NCI-H82 treated with DMSO at 0.1 percent for 48 hours (cell line): Measurements from ENCODE around the gene DHRS7.

Source experiments
- DNase-seq: peaks from one replicate; lab custom pipeline; 2025; ENCODE audit not compliant: unreplicated experiment; lab: John Stamatoyannopoulos, UW

DHRS7 gene

DNA sequence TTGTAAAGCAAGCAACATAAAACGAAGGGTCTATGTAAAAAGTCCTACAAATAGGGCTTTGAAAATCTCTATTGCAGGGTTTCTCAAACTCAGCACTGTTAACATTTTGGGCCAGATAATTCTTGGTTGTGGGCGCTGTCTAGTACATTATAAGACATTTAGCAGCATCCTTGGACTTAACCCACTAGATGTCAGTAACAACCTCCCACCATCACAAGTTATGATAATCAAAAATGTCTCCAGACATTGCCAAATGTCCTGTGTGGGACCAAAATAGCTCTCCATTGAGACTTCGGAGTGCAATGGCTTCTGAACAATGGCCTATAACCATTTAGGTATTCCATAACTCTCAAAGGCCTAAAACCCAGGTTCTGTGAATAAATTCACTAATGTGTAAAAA lies 22.9 kb upstream of the DHRS7 start:
- no peak for DNase-seq

DNA sequence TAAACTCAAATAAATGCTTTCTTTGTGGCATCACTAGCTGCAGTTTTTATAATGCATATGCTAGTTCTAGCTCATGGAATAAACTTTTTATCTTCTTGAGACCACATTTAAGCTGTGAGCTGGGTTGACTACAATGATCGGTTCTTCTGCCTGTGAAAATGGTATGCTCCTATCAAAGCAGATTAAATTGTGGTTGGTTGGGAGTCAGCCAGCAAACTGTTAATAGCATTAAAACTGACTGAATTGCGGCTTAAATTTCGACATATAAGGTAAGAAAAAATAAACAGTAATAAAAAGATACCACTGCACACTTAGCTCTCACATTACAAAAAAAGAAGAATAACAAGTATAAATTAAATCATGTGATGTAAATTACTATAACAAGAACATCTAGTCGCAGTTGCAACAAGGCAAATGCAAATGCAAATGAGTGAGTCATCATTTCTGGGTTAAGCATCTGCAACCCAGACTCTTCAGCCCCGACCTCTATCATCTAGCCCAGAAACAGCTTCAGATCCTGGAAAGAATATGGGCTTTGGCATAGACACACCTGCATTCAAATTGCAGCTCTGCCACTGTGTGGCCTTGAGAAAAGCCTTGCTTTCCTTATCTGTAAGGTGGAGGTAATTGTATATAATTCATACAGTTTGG lies 19.8 kb upstream of the DHRS7 start:
- peak; percentile 64 for DNase-seq

DNA sequence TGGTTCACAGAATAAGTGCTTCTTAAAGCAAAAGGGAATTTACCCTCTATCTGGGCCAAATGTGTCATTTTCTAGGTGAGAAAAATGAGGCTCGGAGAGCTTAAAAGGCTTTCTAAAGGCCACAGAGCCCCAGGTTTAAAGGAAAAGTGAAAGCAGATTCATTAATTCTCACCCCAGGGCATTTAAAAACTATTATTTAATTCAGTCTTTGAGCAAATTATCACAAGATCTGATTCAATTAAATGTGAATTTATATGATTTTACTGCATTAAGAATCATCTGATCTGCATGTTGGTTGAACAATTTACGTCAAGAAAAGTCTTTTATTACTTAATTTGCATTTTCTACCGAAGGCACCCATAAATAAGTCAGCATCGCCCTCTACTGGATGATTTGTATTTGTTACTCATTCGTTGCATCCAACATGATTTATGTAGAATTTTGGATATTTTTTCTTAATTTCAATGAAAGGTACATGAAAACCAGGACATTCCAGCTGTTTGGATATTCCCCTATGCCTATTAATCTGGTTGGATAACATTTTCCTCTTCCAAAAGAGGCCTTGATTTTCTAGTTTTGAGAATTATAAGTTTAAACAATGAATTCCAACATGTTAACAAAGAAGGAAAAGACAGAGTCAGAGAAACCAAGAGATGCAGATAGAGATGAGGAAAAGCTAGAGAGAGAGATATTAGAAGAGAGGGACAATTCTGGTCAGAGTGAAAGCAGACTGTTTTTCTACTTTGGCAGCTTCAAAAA lies 19.1 kb upstream of the DHRS7 start:
- DNase-seq, result peak; percentile 33

DNA sequence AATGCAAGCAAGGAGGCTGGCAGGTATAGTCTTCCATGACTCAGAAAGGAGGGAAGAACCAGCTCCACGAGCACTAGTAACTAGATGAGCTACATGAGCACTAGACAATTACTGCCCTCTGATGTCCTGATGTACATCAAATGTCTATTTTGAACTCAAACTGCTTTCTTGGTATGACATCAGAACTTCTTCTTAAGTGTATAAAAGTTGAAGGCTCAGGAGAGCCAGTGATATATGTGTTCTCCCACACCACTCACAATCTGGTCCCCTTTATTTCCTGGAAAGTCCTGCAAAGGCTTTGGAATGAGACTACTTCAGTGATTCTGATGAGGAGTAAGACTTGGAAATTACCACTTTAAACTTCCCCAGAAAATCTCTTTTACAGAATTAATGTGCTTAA lies 18.5 kb upstream of the DHRS7 start:
- DNase-seq, result no peak

DNA sequence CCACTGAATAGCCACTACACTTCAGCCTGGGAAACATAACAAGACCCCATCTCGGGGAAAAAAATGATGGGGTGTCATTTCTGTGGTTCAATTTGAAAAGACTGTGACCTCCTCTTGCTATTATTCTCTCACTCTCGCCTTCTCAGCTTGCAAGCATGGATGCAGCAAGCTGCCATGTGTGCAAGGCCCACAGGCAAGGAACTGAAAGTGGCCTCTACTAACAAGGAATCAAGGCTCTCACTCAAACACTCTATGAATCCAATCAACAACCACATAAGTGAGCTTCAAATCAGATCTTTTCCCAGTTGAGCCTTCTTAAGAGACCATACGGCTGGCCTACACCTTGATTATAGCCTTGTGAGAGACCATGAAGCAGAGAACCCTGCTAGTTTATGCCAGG lies 17.9 kb upstream of the DHRS7 start:
- DNase-seq, result no peak

DNA sequence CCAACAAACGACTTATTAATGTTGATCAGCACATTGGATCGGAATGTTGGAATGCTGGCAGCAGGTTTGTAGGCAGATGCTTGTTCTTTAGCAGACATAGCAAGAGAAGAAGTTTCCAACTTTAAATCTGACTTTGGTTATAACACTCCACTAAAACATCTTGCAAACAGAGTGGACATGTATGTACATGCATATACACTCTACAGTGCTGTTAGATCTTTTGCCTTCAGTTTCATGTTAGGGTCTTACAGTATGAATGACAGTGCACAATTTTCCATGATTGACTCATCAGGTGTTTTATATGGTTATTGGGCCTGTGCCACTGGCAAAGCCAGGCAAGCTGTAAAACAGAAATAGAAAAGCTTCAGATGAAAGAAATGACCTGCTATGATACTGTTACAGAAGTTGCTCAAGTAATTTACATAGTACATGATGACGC lies 14.3 kb upstream of the DHRS7 start:
- DNase-seq, result no peak

DNA sequence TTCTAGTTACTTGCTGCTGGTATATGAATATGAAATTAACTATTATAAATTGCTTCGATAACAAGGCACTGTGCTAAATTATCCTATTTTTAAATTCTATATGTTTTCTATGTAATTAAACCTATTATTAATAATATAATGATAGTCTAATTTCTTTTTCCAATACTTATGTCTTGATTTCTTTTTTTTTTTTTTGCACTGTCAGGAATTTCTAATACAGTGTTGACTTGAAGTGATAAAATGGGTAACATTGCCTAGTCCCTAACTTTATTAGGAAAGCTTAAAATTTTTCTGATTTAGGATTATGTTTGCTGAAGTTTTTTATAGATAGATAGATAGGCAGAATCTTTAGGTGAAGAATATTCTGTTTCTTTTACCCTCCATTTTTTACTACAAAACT lies 13.6 kb upstream of the DHRS7 start:
- no peak for DNase-seq

DNA sequence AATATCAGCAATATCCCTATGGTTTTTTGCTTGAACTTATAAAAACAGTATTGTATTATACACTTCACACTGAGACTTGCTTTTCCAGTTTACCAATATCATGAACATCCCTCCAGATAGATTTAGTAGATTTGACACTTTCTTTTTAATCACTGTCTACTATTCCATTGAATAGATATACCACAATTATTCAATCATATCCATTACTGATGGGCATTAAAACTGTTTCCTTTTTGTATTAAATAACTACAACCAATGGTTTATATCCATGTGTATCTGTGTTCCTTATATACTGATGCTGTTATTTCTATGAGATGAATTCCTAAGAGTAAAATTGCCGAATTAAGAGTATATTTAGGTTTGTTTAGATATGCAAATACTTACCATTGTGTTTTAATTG lies 13.0 kb upstream of the DHRS7 start:
- DNase-seq, result no peak

DNA sequence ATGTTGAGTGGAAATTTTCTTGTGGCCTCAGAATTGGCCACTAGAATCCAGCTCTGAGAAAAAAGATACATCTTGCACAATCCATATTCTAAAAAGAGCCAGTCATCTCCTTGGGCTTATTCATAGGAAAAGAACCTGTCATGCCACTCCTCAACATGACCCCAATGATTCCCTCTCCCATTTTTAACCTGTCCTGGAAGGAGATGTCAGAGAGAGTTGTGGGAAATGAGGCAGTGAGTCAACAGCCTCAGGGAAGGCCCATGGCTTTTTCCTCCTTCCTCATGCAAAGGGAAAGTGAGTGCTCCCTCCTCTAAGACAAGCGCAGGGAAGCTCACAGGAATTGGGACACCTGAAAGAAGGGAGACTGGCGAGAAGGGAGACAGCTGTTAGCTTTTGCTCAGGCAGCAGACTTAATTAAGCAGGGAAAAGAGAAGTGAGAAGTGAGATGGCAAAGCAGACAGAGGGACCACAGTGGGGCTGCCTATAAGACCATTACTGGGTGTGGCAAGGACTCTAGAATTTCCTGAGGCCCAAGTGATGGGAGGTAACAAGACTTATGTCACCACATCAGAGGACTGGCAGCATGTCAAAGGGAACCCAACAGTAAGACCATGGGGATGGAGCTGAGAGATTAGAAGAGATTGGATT lies 10.2 kb upstream of the DHRS7 start:
- DNase-seq, result no peak

DNA sequence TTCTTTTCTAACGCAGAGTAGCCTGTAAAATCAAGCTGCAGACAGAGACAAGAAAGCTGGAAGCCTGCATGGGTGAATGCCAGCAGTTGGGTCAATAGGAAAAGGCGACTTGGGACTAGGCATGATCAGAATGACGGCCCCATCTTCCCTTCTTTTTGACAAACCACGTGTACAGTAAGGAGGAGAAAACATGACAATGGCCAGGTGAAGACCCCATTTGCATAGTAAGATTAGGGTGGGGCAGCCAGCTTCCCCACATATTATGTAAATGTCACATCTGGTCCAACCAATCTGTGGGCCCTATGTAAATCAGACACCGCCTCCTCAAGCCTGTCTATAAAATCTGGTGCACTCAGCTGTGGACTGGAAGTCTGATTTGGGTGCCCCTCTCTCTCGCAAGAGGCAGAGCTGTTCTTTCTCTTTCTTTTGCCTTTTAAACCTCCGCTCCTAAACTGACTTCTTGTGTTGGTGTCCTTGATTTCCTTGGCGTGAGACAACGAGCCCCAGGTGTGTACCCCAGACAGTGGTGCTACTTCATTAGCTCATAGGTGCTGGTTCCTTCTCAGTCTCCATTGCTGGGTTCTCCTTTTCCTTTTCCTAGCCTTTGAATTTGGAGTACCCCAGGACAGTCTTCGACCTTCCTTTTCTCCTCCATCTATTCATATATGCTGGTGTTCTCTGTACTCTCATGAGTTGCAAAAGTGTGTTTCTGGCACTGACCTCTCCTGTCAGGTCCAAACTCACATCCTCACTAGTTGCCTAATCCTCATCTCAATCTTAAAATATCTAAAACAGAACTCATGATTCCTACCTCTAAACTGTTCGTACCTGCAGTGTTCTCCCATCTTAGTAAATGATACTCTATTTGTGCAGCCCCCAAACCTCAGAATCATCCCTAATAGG lies 9.4 kb upstream of the DHRS7 start:
- no peak for DNase-seq

DNA sequence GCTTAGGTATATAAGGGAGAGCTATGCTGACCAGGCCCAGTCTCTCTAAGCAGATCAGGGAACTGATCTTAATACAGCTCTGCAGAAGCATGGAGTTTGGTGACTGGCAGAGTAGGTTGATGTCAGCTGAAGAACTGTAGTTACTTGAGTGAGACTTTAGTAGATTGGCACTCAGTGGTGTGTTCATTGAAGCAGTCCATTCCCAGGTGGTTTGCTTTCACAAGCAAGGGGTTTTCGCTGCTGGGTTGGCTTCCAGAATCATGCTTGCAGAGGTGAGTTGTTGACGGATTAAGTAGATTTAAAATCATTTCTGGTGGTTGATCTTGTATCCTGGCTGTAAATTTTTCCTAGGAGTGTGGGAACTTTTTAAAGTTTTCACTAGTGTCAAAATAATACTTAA lies 6.5 kb upstream of the DHRS7 start:
- peak; percentile 86 for DNase-seq

DNA sequence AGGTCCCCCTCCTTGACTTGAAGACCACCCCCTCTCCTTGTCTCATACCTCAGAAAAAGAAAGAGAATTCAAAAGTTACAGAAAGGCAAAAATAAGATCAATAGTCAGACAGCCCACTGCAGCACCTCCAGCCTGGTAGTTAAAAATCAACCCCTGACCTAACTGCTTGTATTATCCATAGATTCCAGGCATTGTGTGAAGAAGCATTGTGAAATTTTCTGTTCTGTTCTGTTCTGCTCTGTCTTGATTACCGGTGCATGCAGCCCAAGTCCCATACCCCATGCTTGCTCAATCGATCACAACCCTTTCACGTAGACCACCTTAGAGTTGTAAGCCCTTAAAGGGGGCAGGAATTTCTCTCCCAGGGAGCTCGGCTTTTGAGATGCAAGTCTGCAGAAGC lies 5.8 kb upstream of the DHRS7 start:
- no peak for DNase-seq

DNA sequence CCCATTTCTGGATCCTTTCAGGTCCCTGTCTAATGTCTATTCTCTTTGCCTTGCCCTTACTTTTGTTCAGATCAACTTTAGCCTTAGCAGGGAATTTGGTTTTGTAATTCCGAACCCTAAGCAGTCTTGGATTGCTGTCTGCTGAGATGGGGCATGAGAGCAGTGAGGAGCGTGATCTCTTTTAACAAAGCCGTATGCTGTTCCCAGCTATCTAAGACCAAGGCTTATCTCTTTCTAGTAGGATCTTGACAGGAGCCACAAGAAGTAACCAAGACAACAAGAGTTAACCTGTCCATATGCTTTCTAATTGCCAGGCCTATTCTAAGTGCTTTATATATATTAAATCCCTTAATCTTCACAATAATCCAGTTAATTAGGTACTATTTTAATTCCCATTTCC lies 4.5 kb upstream of the DHRS7 start:
- DNase-seq, result peak; percentile 98

DNA sequence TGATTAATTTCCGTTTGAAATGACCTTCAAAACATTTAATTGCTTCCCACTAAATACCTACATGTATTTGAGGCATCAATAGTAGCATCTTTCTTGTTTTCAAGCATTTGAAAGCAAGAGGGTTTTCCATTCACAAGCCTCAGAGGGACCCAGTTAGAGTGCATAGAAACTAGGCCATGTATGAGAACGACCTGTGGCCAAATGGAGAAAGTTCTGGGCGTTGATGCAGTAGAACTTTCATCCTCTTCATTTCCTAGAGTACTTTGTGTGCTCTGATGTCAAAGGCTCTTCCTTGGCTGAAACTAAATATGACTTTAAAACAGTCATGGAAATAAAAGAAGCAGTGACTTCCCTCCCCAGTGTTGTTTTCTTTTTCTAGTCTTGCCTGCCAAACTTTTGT lies 944 bp upstream of the DHRS7 start:
- no peak for DNase-seq

DNA sequence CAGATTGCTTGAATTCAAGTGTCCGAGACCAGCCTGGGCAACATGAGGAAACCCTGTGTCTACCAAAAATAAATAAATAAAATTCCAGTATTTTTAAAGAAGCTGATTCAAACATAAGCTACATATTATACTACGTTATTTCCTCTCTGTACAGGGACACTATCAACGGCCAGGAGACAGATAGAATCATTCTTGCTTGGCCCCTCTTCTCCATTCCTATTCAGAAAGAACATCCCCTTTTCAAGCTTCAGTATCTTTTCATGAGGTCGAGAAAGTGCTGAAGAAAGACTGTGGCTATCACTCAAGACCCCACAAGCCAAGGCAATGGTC lies 314 bp upstream of the DHRS7 start:
- DNase-seq, result no peak

DNA sequence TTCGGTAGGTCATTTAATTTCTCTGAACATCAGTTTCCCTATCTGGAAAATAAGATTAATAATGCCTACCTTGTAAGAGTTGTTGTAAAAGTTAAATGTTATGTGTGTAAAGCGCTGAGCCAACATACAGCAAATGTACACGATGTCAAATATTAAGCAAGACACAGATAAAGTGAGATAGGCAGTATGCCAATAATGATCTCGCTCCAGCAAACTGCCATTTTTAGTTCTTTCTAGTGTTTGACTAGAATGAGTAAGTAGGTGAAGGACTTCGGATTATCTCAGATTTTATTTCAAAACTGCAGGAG lies 840 bp downstream of the DHRS7 start:
- no peak for DNase-seq

DNA sequence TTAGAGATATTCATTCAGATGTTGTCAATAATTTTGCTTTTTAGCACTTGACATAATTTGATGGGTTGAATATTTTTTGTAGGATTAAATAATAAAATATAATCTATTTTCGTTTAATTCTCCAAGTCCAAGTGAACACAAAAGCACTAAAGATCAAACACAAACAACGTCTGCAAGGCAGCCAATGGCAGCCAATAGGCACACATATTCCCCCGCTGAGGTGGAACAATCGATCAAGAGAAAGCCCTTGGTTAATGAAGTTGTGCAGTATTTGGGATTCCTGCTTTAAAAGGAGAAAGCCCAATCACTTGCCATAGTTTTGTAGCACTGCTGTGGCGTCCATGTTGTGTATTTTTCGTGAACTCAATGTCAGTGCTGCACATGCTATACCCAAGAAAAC lies 1.5 kb downstream of the DHRS7 start:
- DNase-seq, result no peak

DNA sequence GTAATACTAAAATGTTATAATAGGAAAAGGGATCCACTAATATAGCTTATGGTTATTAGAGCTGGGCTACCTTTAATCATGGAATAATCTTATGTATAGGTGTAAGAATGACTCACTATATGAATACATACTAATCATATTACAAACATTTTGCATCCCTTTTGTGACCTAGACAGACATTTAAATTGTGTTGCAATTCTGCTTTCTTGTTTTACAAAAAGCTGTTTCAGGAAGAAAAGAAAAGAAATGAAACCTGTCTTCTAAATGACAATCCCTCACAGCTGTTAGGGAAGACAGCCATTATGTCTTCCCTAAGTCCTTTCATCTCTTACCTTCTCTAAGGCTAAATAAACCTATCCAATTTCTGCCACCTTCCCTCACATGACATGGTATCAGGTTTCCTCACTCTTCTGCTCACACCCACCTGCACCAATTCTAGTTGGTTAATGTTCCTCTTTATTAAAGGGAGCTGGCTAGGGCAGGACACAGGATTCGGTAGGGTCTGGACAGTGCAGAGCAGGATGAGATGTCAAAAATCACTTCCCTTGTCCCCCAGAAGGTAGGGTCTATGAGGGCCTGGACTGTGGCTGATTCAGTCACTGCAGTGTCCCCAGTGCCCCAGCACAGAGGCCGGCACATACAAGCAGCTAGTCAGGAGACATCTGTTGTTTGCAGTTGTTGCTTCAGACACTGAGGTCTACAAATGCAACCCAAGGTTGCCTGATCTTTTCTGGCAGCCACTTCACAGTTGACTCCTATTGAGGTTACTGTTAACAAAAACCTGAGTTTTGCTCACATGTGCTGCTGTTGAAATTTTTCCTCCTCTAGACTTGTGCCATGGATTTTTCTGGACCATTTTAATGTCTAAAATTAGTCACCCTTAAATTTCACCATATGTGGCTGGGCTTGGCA lies 3.7 kb downstream of the DHRS7 start:
- peak; percentile 33 for DNase-seq

DNA sequence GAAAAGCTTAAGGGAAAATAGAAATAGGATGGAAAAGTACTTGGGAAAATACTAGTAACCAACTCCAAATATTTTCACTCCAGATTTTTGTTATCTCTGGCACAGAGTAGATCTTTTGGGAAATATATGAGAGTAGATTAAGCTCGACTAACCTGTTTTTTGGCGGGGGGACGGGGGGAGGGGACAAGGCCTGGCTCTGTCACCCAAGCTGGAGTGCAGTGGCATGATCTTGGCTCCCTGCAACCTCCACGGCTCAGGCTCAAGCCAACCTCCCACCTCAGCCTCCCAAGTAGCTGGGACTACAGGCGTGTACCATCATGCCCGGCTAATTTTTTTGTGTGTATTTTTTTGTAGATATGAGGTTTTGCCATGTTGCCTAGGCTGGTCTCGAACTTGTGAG lies 4.8 kb downstream of the DHRS7 start:
- DNase-seq, result no peak

DNA sequence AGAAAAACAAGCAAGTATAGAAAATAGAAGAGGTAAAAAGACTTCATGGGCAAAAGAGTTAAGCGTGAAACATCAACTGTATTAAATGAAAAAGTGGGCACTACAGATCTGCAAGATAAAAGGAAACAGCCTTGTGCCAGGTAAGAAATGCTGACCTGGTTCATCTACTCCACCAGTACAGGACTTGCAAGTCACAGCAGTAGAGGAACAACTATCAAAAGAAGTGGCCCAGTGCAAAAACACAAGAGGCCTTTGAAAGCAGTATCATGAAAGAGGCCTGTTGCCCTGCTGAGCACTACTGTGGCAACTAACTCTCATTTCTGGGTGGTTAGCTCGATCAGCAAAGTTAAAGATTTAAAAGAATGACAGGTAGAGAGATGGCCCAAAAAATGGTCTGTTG lies 10.5 kb downstream of the DHRS7 start:
- DNase-seq, result no peak

DNA sequence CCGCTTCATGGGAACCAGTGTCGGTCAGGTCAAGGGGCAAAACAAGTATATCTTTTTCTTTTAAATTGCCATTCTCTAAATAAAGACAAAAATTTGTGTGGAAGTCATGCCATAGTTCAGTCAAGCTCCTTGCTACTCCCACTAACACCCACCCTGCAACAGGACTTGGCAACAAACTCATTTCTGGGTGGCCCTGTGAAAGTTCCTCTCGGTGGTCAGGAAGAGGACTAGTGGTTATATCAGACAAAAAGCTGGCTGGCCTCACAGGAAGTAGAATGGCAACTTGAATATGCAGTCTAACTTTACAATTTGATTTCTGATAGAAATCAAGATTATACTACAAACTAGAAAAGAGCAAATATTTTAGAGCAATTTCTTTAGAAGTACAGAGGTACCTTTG lies 11.2 kb downstream of the DHRS7 start:
- DNase-seq, result no peak
